ENCODE results near the gene FAR2.
"Not testable (repeated sequence)": the region's sequence is repeated elsewhere in the genome, so short reads cannot be mapped to it uniquely, and the experiment has no call there.

Gene FAR2

GRCh38 chr12:29148911-29149690 lies at the start of gene FAR2:
TSS of gene FAR2 (plus strand) at chr12:29149278. CDS start at chr12:29270450, 121,172 bp downstream.
- FAIRE-seq (no peak), DNase-seq (ENCODE audit: low spot score) (peak; percentile 24)

- FAIRE-seq (no peak), DNase-seq (ENCODE audit: low spot score) (no peak)
These were observed 46.3 kb upstream of the FAR2 start for GRCh38 chr12:29102741-29103140.

DNA sequence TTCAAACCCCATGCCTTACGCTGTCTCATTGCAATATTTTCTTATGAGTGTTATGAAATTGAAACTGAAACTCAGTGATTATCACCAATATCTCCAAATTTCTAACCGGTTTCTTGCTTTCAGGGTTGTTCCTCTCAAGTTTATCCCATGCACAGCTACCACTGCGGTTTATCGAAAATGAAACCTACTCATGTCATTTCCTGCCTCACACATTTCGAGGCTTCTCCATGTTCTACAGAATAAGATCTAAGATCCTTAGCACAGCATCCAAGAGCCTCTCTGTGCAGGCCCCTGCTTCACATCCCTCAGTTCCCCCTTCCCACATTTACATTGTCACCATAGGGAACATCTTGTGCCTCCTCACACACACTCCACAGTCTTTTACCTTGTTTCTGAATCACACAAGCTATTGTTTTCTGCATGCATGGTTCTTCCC lies 45.5 kb upstream of the FAR2 start:
- DNase-seq (ENCODE audit: low spot score) (no peak), FAIRE-seq (no peak)

DNA sequence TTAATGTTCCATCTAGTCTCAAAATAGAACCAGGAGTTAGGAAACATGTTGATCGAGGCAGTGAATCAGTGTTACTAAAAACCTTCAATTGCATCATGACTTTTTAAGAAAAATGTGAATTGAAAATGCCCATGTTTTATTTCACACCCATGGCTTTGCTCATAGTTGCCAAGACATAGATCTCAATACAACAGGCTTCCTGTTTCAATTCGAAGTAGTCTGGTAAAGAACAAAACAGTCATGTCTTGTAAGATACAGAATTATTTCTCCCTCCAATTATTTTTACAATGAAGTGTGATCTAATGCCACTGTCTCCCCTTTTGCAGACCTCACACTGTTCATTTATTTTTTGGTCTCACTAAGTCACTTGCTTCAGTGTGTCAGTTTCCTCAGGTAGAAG lies 44.6 kb upstream of the FAR2 start:
- DNase-seq (ENCODE audit: low spot score), result no peak
- no peak for FAIRE-seq

DNA sequence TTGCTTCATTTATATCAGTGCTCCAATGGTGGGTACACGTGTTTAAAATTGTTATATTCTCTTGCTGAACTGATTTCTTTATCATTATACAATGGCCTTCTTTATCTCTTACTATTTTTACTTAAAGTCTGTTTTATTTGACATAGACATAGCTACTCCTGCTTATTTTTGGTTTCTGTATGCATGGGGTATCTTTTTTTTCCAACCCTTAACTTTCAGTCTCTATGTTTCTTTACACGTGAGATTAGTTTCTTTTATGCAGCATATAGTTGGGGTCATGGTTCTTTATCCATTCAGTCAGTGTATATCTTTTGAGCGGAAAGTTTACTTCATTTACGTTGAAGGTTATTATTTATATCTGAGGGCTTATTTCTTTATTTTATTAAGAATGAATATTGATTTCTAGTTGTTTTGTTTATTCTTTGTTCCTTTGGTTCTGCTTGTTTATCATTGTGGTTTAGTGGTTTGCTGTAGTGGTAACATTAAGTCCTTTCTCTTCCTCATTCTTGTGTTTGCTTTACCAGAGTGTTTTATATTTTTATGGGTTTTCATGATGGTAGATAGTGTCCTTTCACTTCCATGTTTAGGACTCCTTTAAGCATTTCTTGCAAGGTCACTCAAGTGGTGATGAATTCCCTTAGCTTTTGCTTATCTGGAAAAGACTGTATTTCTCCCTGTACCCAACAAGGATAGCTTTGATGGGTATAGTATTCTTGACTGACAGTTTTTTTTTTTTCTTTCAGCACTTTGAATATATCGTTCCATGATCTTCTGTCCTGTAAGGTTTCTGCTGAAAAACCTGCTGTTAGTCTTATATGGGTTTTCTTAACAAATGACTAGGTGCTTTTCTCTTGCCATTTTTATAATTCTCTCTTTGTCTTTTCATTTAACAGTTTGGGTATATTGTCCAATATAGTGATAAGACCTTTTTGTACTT lies 38.3 kb upstream of the FAR2 start:
- DNase-seq (ENCODE audit: low spot score) (no peak), FAIRE-seq (no peak)

- FAIRE-seq (no peak), DNase-seq (ENCODE audit: low spot score) (no peak)
These were observed 36.0 kb upstream of the FAR2 start for GRCh38 chr12:29113101-29113500.

DNA sequence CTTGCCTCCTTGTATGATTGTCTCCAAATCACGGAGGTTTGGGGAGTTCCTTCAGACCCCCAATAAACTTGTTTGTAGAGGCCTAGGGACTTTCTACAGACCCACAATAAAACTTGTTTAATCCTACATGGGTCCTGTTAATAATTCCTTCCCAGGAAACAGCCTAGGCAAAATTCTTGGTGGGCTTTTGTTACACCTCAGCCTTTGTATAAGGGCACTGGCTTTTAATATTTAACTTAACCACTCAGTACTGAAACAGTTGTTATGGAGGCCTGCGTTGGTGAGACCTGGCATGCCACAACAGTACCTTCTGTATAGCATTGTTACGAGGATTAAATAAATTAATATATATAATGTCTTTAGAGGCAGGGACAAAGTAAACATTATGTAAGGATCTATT lies 32.7 kb upstream of the FAR2 start:
- FAIRE-seq, result no peak

DNA sequence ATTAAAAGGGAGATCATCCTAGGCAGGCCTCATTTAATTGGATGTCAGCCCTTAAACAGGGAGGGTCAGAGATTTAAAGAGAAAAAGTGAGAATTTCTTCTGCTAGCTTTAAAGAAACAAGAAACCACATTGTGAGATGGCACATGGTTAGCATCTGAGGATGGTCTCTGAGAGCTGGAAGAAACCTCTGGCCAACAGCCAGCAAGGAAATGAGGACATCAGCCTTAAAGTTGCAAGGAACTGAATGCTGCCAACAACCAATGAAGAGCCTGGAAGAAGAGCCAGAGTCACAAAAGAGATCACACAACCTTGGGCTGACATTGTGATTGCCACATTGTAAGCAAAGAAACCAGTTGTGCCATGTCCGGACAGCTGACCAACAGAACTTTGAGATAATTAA lies 17.5 kb upstream of the FAR2 start:
- DNase-seq (ENCODE audit: low spot score), result no peak

More for the DNA sequence above, 32.7 kb upstream of the FAR2 start:
- DNase-seq (ENCODE audit: low spot score), result no peak

DNA sequence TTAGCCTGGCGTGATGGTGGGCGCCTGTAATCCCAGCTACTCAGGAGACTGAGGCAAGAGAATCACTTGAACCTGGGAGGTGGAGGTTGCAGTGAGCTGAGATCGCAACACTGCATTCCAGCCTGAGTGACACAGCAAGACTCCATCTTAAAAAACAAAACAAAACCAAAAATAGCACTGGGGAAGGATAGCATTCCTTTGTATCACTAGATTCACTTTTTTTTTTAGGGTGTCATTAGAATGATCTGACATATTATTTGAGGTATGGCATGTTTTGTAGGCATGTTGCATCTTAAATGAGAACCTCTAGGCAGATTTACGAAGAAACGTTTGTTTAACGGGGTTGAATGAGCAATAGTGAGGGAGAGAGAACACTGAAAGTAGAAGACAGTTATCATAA lies 16.8 kb upstream of the FAR2 start:
- FAIRE-seq, result no peak

More for the DNA sequence above, 17.5 kb upstream of the FAR2 start:
- FAIRE-seq, result no peak

DNA sequence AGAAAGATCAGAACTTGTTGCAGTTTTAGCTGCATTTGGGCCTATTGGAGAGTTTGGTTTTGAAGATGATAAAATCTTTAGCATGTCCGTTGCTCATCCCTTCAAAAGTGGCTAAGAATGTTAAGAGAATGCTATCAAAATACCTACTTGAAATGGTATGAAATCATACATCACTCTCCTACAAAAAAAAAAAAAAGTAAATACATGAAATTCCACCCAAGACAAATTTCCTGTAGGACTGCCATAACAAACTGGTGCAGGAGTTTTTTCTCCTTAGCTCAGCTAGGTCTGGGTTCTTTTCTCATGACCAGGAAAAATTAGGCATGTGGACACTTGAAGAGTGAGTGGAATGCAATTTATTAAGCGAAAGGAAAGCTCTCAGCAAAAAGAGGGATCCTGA lies 15.9 kb upstream of the FAR2 start:
- FAIRE-seq (no peak), DNase-seq (ENCODE audit: low spot score) (no peak)

More for the DNA sequence above, 16.8 kb upstream of the FAR2 start:
- DNase-seq (ENCODE audit: low spot score), result no peak

- DNase-seq (ENCODE audit: low spot score) (no peak), FAIRE-seq (no peak)
These were observed 15.4 kb upstream of the FAR2 start for GRCh38 chr12:29133680-29134079.

DNA sequence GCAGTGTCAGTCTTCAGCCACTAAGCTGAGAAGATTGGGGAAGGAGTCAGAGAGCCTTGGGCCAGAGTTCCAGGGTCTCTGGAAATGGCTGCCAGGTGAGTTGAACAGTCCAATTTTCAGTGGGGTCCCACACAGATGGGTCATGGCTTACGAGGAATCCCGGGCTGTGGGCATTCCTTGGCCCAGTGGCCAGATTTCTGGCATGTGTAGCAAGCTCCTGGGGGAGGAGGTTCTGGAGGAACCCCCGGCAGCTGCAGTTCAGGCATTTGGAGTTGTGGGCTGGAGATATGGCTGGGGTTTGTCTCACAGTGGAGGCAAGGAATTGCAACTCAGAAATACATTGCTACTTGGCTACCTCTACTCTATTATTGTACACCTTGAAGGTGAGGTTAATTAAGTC lies 10.8 kb upstream of the FAR2 start:
- not testable (repeated sequence) for FAIRE-seq; DNase-seq (ENCODE audit: low spot score)

- not testable (repeated sequence) for DNase-seq (ENCODE audit: low spot score); FAIRE-seq
These were observed 10.2 kb upstream of the FAR2 start for GRCh38 chr12:29138855-29139254.

- DNase-seq (ENCODE audit: low spot score), result no peak
- no peak for FAIRE-seq
These were observed 3.5 kb upstream of the FAR2 start for GRCh38 chr12:29145372-29146170.

DNA sequence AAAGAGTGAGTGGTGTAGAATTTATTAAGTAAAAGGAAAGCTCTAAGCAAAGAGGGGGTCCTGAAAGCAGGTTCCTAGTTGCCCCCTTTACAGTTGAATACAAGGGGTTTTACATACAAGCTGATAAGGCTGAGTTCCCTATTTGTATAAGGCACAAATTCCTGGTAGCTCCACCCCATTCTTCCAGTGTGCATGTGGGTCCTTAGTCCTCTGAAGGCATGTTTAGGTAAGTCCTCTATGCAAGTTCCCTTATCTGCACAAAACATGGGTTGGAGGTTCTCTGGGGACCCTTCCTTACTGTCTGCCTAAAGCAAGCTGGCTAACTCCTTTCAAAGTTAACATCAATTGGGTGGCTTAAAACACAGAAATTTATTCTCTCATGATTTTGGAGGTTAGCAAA lies 2.9 kb upstream of the FAR2 start:
- DNase-seq (ENCODE audit: low spot score), result no peak
- no peak for FAIRE-seq

DNA sequence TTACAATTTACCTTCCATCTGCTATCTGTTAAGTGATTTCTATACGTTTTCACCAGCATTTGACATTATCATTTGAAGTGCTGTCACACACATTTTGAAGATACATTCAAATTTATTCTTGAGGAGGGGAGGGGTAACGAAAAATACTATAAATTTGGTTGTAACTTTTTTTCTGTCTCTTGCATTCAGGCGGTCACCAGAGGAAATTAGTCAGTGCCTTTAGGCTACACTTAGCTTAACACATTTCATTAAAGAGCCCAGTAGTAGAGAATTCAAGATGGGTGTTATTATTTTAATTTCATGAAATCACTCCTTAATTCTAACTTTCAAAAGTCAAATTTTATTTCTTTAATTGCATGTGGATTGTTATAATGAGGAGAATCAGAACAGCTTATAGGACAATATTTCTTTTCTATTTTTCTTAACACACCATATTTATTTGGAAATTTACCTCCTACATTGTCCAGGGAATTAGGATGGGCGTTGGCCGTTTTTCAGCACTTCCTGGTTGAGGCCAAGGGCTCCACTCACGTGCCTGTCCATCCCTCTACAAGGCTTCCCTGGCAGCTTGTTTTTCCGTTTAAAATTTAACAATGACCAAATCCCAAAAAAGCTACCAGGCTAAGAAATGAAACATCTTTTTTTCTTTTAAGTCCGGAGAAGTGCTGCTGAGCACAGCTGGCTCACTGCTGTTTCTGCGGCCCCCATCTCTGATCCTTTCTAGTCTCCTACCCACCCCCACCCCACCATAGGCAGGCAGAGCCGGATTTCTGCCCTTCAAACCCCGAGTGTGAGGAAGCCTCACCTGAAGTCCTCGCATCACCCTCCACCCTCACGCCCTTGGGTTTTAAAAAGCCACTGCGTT lies 1.1 kb upstream of the FAR2 start:
- no peak for DNase-seq (ENCODE audit: low spot score)
- no peak for FAIRE-seq

DNA sequence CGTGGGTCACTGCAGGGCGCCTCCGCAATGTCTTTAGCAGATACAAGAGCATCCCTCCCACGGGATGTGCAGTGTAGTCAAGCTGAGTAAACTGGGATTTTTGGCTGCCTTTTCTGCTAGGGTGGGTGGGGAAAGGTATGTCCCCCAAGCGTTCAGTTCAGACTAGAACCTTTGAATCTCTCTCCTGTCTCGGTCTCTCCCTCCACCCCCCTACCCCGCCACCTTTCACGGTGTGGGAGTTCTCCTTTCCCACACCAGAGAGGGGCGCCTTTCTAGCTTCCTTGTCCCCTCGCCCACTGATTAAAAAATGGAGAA lies 525 bp upstream of the FAR2 start:
- DNase-seq (ENCODE audit: low spot score) (peak; percentile 7), FAIRE-seq (no peak)

GRCh38 chr12:29149691-29150281 lies 708 bp downstream of the FAR2 start:
- FAIRE-seq (peak; percentile 23), DNase-seq (ENCODE audit: low spot score) (no peak)

DNA sequence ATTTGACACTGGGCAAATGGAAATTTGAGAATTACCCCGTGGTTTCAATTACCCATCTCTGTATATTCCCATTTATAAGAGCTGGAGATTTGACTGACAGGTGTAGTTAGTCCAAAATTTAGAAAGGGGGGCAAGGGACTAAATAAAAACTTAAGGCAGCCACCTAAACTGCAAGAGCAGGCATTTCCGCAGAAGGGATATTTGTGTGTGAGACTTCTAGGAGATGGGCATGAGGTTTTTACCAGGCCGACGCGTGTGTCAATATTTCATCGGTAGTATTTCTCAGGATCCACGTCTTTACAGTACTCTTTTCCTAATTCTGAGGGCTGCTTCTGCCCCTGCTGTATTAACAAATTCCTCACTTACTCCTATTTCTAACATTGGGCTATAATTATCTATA lies 1.4 kb downstream of the FAR2 start:
- no peak for DNase-seq (ENCODE audit: low spot score)
- FAIRE-seq, result no peak

GRCh38 chr12:29152223-29152868 lies 3.3 kb downstream of the FAR2 start:
- no peak for DNase-seq (ENCODE audit: low spot score)
- no peak for FAIRE-seq
